Measurements from ENCODE around the gene TTC27.
"Not testable (repeated sequence)": the region's sequence is repeated elsewhere in the genome, so short reads cannot be mapped to it uniquely, and the experiment has no call there.

Gene TTC27

GRCh38 chr2:32627814-32628579, at the start of gene TTC27:
TSS of gene TTC27 (plus strand) at chr2:32628050. CDS start at chr2:32628293, 243 bp downstream.
- peak; percentile 88 for DNase-seq (ENCODE audit: low read depth, low spot score)

- no peak for DNase-seq (ENCODE audit: low read depth, low spot score)
These were observed 36.0 kb upstream of the TTC27 start for GRCh38 chr2:32591669-32592463.

- DNase-seq (ENCODE audit: low read depth, low spot score), result no peak
These were observed 33.3 kb upstream of the TTC27 start for GRCh38 chr2:32594573-32594972.

DNA sequence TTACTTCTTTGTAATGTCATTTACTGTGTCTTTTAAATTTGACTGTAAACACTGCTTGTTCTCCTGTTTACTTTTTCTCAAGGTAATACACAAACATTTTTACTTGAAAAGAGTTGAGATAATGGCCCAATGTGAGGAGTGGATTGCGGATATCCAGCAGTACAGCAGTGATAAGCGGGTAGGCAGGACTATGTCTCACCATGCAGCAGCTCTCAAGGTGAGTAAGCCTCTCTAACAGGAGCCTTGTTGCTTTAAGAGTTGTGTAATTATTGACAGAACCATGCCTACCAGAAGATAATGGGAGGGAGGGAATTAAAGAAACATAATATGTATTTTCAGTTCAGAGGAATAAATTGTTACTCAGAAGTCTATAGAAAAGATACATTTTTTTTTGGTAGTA, 16.5 kb upstream of the TTC27 start:
- DNase-seq (ENCODE audit: low read depth, low spot score), result no peak

GRCh38 chr2:32611771-32612170, 16.1 kb upstream of the TTC27 start:
- no peak for DNase-seq (ENCODE audit: low read depth, low spot score)

- DNase-seq (ENCODE audit: low read depth, low spot score), result no peak
These were observed 13.8 kb upstream of the TTC27 start for GRCh38 chr2:32614084-32614483.

DNA sequence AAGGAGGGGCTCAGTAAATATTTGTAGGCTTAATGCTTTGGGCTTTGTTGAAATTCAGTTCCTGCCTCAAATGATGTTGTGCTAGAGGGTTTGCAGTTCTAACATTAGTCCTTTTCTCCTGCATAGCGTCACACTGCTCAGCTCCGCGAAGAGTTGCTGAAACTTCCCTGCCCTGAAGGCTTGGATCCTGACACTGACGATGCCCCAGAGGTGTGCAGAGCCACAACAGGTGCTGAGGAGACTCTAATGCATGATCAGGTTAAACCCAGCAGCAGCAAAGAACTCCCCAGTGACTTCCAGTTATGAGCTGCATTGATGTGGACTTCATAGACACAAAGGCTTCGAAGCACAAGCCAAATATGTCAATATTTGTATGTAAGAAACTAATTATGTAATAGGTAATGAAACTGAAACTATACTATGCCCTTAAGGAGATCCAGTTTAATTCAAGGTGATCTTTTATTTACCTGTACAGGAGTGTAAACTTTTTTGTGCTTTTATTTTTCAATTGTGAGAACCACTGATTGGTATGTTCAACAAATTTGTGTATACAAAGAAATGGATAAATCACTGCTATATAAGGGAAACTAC, 10.2 kb upstream of the TTC27 start:
- DNase-seq (ENCODE audit: low read depth, low spot score), result no peak

DNA sequence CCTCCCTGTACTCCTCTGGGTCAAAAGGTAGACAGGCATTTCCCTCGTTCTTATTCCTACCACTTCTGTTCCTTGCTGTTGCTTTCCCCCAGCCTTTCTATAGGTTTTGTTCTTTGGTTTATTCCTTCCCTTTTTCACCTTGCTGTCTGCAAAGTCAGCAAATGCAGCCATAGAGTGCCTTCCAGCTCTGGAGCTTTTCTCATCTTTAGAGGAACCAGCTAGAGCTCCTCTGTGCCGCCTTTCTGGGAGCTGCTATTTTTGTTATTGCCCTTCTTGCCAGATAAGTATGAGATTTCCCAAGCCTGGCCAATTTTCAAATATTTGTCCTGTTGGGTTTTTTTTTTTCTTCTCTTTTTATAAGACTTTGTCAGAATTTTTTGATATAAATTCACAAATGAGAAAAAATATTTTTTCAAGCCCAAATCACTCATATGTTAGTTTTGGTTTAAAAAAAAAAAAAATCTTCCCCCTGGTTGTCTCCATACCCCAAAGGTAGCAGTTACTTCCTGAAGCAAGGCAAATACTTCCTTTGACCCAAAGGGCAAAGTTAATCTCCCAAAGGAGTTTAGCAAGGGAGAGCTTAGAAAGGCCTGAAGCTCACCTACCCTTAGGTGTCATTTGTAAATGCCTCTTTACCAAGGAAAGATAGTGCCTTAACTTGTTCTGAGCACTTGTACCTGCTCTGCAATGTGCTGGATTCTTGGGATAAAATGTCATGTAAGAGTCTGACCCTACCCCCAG, 5.1 kb upstream of the TTC27 start:
- no peak for DNase-seq (ENCODE audit: low read depth, low spot score)

- DNase-seq (ENCODE audit: low read depth, low spot score), result no peak
These were observed 4.5 kb upstream of the TTC27 start for GRCh38 chr2:32623311-32623706.

DNA sequence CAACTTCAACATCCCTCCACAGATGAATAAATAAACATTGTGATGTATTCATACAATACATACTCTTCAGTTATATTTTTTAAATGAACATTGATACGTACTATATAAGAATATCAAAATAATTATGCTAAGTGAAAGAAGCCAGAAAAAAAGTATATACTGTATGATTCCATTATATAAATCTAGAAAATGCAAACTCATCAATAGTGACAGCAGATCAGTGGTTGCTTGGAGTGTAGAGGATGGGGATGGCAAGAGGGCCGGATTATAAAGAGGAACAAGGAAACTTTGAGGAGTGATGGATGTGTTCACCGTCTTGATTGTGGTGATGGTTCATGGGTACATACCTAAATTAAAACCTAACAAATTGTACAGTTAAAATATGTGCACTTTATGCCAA, 3.0 kb upstream of the TTC27 start:
- DNase-seq (ENCODE audit: low read depth, low spot score), result no peak

- no peak for DNase-seq (ENCODE audit: low read depth, low spot score)
These were observed 1.1 kb upstream of the TTC27 start for GRCh38 chr2:32626639-32627221.

- DNase-seq (ENCODE audit: low read depth, low spot score), result no peak
These were observed 423 bp upstream of the TTC27 start for GRCh38 chr2:32627441-32627813.

DNA sequence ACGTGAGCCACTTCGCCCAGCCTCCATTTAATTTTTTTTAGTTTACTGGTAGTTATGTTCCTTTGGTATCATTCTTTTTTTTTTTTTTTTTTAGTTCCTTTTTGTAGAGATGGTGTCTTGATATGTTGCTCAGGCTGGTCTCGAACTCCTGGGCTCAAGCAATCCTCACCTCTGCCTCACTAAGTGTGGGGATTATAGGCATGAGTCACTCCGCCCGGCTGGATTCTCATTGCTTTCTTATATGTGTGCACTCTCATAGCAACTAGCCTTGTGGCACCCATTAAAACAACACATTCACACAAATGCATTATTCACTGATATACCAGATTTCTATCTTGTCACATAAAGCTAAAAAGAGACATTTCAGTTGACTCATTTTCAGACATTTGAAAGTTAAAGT, 4.2 kb downstream of the TTC27 start:
- no peak for DNase-seq (ENCODE audit: low read depth, low spot score)

GRCh38 chr2:32633040-32633439, 5.2 kb downstream of the TTC27 start:
- DNase-seq (ENCODE audit: low read depth, low spot score), result no peak

- DNase-seq (ENCODE audit: low read depth, low spot score), result not testable (repeated sequence)
These were observed 10.7 kb downstream of the TTC27 start for GRCh38 chr2:32638548-32638947.

- no peak for DNase-seq (ENCODE audit: low read depth, low spot score)
These were observed 13.3 kb downstream of the TTC27 start for GRCh38 chr2:32641180-32641579.

- no peak for DNase-seq (ENCODE audit: low read depth, low spot score)
These were observed 19.4 kb downstream of the TTC27 start for GRCh38 chr2:32647180-32647651.

- DNase-seq (ENCODE audit: low read depth, low spot score), result no peak
These were observed 24.8 kb downstream of the TTC27 start for GRCh38 chr2:32652555-32653209.

DNA sequence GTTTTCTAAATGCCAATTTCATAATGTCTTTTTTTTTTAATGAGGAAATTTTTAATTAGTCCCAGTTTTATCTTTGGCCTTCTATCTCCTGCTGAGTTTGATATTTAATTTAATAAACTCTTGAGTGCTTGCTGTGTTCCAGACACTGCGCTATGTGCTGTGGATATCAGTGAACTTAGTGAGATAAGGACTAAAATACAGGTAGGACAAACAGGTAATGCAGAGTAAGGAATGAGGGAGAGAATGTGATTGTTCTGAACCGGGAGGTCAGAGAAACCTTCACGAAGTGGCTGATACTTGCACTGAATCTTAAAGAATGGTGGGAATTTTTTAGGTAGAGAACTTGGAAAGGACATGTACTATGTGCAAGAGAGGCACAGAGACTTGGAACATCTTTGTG, 28.2 kb downstream of the TTC27 start:
- no peak for DNase-seq (ENCODE audit: low read depth, low spot score)

- DNase-seq (ENCODE audit: low read depth, low spot score), result no peak
These were observed 36.0 kb downstream of the TTC27 start for GRCh38 chr2:32663864-32664263.

DNA sequence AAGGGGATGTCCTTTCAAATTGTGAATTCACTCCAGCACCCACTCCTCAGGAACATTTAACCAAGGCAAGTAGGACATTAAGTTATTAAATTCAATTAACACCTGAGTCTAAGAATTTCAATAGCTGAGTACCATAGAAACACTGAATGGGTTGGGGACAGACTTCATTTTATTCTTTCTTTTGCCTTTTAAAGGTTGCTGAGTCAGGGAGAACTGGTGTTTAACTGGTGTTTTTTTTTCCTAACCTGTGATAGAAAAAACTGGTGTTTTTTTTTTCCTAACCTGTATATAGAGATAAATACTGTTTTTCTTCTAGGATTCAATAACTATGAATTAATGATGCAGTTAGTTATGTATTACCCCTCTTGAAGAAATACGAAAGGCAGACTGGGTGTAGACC, 38.9 kb downstream of the TTC27 start:
- DNase-seq (ENCODE audit: low read depth, low spot score), result no peak
